OCI-LY7 (cell line): ENCODE results near the gene MTG1. TPM values are rescaled to one million over a fixed set of nuclear protein-coding genes. Genes with fewer than 3 reads are reported as not detected.

Experiments
- BruUV-seq: library from RNA; stranded (reverse); fragments of 400-500 nt; replicated peaks from 2 replicates; lab custom pipeline; 2021; lab: Mats Ljungman, UMichigan
- CTCF ChIA-PET: fragments of 300-600 bp; sonication (Branson Sonifier 250); formaldehyde crosslinking; loops from one replicate; lab custom pipeline; 2022; ENCODE audit warnings: antibody characterized with exemption; ENCODE audit not compliant: unreplicated experiment; lab: Charles Lee
- POLR2A ChIA-PET: fragments of 300-600 bp; sonication (Branson Sonifier 250); formaldehyde crosslinking; loops from one replicate; lab custom pipeline; 2022; ENCODE audit warnings: antibody characterized with exemption; lab: Charles Lee
- DNase-seq: peaks from one replicate; pipeline ENCODE4 v3.0.0-alpha.2; 2015; ENCODE audit warnings: low spot score
- H2AFZ ChIP-seq: fragments of 200-600 bp; sonication (generic), shearing (Covaris generic); 2 replicates; pipeline ENCODE4 v1.6.1; 2014; ENCODE audit warnings: mild to moderate bottlenecking, antibody characterized with exemption, low read length, moderate library complexity
- H3K27ac ChIP-seq: fragments of 200-600 bp; sonication (generic); 2 replicates; pipeline ENCODE4 v1.5.1; 2014; ENCODE audit warnings: mixed run types, low read depth, mild to moderate bottlenecking, moderate library complexity, low read length, inconsistent platforms; ENCODE audit not compliant: poor library complexity, severe bottlenecking
- H3K36me3 ChIP-seq: fragments of 200-600 bp; sonication (generic); 2 replicates; pipeline ENCODE4 v1.6.1; 2014; ENCODE audit warnings: mild to moderate bottlenecking, antibody characterized with exemption, low read length, moderate library complexity, mixed read lengths; ENCODE audit not compliant: insufficient read depth
- H3K4me1 ChIP-seq: fragments of 200-600 bp; sonication (generic); 2 replicates; pipeline ENCODE4 v1.5.1; 2014; ENCODE audit warnings: mild to moderate bottlenecking, low read length; ENCODE audit not compliant: insufficient read depth, poor library complexity, severe bottlenecking
- H3K4me2 ChIP-seq: fragments of 200-600 bp; sonication (generic); 2 replicates; pipeline ENCODE4 v1.6.1; 2014; ENCODE audit warnings: mild to moderate bottlenecking, low read length
- H3K4me3 ChIP-seq: fragments of 200-600 bp; sonication (generic); 2 replicates; pipeline ENCODE4 v1.5.1; 2014; ENCODE audit warnings: mild to moderate bottlenecking, low read depth, low read length; ENCODE audit not compliant: poor library complexity, severe bottlenecking
- H3K79me2 ChIP-seq: fragments of 200-600 bp; sonication (generic); 2 replicates; pipeline ENCODE4 v1.6.1; 2016; ENCODE audit warnings: low read depth, mild to moderate bottlenecking, low read length, moderate library complexity, mixed read lengths; ENCODE audit not compliant: insufficient read depth
- H3K9me2 ChIP-seq: fragments of 200-600 bp; sonication (generic); 2 replicates; pipeline ENCODE4 v1.6.1; 2016; ENCODE audit warnings: mild to moderate bottlenecking, low read length, mixed read lengths; ENCODE audit not compliant: insufficient read depth
- H3K9me3 ChIP-seq: fragments of 200-600 bp; sonication (generic); 2 replicates; pipeline ENCODE4 v1.6.1; 2014; ENCODE audit warnings: mild to moderate bottlenecking, mixed run types, low read length, mixed read lengths
- H4K20me1 ChIP-seq: fragments of 200-600 bp; sonication (generic); 2 replicates; pipeline ENCODE4 v1.6.1; 2014; ENCODE audit warnings: mild to moderate bottlenecking, antibody characterized with exemption, low read length, moderate library complexity, mixed read lengths; ENCODE audit not compliant: insufficient read depth
- EZH2phosphoT487 ChIP-seq: fragments of 200-600 bp; sonication (generic); IDR thresholded peaks from 2 replicates; pipeline ENCODE4 v1.6.1; 2018; ENCODE audit warnings: low read depth, borderline replicate concordance, mild to moderate bottlenecking, mixed run types, antibody characterized with exemption, low read length, moderate library complexity, mixed read lengths
- intact Hi-C: fragments of 100-400 bp; cut with micrococcal nuclease; formaldehyde crosslinking; loops from one replicate; pipeline ENCODE4 v1.10.0; 2022; ENCODE audit not compliant: unreplicated experiment
- total RNA-seq, 2 experiments: library from RNA; depleted of rRNA in 1 of 2; stranded (reverse); fragments of >200 nt in 1 of 2; shearing (Covaris generic) in 1 of 2; gene quantifications; 2 replicates each; pipeline ENCODE4 v1.2.3, GENCODE V29; 2014 to 2022
- TF ChIP-seq, protein P1 (sequence below): fragments of 200-600 bp; sonication (generic); conservative IDR thresholded peaks from 2 replicates; pipeline ENCODE4 v1.5.1; 2014; ENCODE audit warnings: mild to moderate bottlenecking, antibody characterized with exemption, low read length, moderate library complexity, mixed read lengths

The MTG1 gene
- total RNA-seq, 2 experiments from 2014 or later, result 85.6 to 101 TPM

DNA sequence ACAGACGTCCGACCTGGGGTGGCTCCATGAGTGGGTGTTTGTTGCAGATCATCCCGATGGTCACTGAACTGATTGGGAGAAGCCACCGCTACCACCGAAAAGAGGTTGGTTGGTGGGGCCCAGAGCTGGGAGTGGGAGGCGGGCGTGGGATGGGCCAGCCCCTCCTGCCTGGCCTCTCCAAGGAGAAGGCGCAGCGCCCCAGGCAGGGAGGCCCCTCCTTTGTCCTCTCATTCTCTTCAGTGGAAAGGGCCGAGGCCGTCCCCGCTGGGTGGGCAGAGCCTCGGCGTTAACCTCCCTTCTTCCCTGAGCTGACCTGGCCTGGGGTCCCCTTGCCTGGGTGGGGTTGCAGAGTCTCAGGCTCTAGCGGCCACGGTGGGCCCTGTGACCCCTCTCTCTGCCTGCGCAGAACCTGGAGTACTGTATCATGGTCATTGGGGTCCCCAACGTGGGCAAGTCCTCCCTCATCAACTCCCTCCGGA, 5.2 kb downstream of the MTG1 start:
- POLR2A ChIA-PET, result no interaction called here
- Histone ChIP-seq H3K4me2 (no peak overlapping the region), H3K4me3 (no peak overlapping the region), H3K4me1 (peaks cover 14% of the 10 kb centered on the region), H3K79me2 (peaks cover 42% of the 10 kb centered on the region), H3K9me2 (no peaks in the 10 kb centered on the region), H3K36me3 (peaks cover 85% of the 10 kb centered on the region), H3K27ac (no peak overlapping the region), H4K20me1 (no peaks in the 10 kb centered on the region), H3K9me3 (no peaks in the 10 kb centered on the region), H2AFZ (no peak overlapping the region)
- no peak for TF ChIP-seq EZH2phosphoT487
- TF ChIP-seq, protein P1, sequence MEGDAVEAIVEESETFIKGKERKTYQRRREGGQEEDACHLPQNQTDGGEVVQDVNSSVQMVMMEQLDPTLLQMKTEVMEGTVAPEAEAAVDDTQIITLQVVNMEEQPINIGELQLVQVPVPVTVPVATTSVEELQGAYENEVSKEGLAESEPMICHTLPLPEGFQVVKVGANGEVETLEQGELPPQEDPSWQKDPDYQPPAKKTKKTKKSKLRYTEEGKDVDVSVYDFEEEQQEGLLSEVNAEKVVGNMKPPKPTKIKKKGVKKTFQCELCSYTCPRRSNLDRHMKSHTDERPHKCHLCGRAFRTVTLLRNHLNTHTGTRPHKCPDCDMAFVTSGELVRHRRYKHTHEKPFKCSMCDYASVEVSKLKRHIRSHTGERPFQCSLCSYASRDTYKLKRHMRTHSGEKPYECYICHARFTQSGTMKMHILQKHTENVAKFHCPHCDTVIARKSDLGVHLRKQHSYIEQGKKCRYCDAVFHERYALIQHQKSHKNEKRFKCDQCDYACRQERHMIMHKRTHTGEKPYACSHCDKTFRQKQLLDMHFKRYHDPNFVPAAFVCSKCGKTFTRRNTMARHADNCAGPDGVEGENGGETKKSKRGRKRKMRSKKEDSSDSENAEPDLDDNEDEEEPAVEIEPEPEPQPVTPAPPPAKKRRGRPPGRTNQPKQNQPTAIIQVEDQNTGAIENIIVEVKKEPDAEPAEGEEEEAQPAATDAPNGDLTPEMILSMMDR, result no peak
- BruUV-seq, result no TSS peak
- intact Hi-C loops, result no loop called here
- CTCF ChIA-PET, result no interaction called here
- no peak for DNase-seq

DNA sequence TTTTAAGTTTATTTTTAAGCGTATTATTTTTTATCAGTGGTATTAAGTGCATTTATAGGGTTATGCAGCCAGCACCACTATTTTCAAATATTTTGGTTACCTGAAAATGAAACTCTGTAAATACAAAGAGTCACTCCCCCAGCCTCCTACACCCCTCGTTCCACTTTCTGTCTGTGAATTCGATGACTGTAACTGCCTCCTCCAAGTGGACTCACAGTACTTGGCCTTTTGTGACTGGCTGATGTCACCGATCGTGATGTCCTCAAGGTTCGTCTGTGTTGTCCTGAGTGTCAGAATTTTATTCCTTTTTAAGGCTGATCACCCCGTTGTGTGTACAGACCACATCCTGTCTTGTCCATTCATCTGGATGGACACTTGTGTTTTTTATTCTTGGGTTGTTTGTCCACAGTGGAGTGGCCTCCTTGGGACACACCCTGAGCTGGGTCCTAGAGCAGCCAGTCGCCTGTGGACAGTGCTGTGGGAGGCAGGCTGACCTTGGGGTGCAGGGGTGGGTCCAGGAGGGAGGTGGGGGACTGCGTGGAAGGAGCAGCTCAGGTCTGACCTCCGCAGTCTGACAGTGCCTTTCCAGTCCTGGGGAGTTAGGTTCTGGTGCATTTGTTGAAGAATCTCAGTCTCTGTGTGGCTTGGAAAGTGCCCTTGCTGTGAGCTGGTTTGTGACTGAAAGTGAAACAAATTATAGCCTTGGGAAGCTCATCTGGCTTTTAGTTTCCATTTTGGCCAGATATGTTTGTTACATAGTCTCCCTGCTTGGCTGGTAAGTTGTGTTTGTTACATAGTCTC, 6.9 kb downstream of the MTG1 start:
- no peak overlapping the region for H3K4me2 ChIP-seq
- no peaks in the 10 kb centered on the region for H4K20me1 ChIP-seq

More for the DNA sequence above, 6.9 kb downstream of the MTG1 start:
- Histone ChIP-seq H3K4me3 (no peak overlapping the region), H3K79me2 (peaks cover 39% of the 10 kb centered on the region), H3K36me3 (peaks cover 96% of the 10 kb centered on the region), H3K4me1 (peaks cover 12% of the 10 kb centered on the region), H3K9me3 (no peaks in the 10 kb centered on the region), H3K9me2 (no peaks in the 10 kb centered on the region), H2AFZ (no peak overlapping the region), H3K27ac (no peak overlapping the region)
- intact Hi-C loops, result no loop called here
- TF ChIP-seq, protein P1, result no peak
- no peak for TF ChIP-seq EZH2phosphoT487
- ChIA-PET CTCF (no interaction called here), POLR2A (no interaction called here)
- no peak for DNase-seq
- no TSS peak for BruUV-seq
